GM12878 (cell line): ENCODE data around the gene EML1. TPM values are rescaled to one million over a fixed set of nuclear protein-coding genes. Genes with fewer than 3 reads are reported as not detected.

Experiments used
- ATAC-seq: fragments of 200-7000 bp; cut with Tn5 transposase; 3 replicates; pipeline ENCODE4 v1.9.1; 2020; ENCODE audit warnings: mild to moderate bottlenecking, moderate library complexity
- BruUV-seq: library from RNA; stranded (reverse); fragments of 400-500 nt; replicated peaks from 2 replicates; lab custom pipeline; 2021; lab: Mats Ljungman, UMichigan
- CTCF ChIA-PET: fragments of 300-600 bp; sonication (Branson Sonifier 250); formaldehyde crosslinking; extraction: SDS; loops from one replicate; lab custom pipeline; 2021; ENCODE audit warnings: inconsistent platforms; lab: Yijun Ruan, JAX
- POLR2A ChIA-PET: fragments of 350-600 bp; formaldehyde crosslinking; extraction: SDS; loops from one replicate; lab custom pipeline; 2021; ENCODE audit warnings: inconsistent platforms; lab: Charles Lee
- RAD21 ChIA-PET: fragments of 300-600 bp; sonication (Branson Sonifier 250); formaldehyde crosslinking; loops from one replicate; lab custom pipeline; 2023; ENCODE audit warnings: antibody characterized with exemption; ENCODE audit not compliant: unreplicated experiment; lab: Charles Lee
- SMC1A ChIA-PET: fragments of 300-600 bp; sonication (Branson Sonifier 250); formaldehyde crosslinking; loops from one replicate; lab custom pipeline; 2023; ENCODE audit not compliant: unreplicated experiment, uncharacterized antibody; lab: Charles Lee
- DNase-seq: peaks from one replicate; pipeline ENCODE4 v3.0.0-alpha.2; 2011; ENCODE audit warnings: low read depth, low spot score
- FAIRE-seq: peaks from 3 replicates; lab custom pipeline; 2011; peaks lifted over from hg19 to GRCh38; lab: Jason Lieb, UNC
- H2AFZ ChIP-seq: 2 replicates; pipeline ENCODE4 v1.6.0; 2011; ENCODE audit warnings: low read depth, low read length, control low read depth; ENCODE audit not compliant: control insufficient read depth
- H3K27ac ChIP-seq: 2 replicates; pipeline ENCODE4 v1.5.1; 2011; ENCODE audit warnings: control low read depth; ENCODE audit not compliant: control insufficient read depth, insufficient read depth
- H3K27me3 ChIP-seq, 2 experiments: replicated peaks in 1 of 2; 2 replicates each; pipeline versions ENCODE4 v1.6.0 to v1.6.1; 2011; ENCODE audit warnings: low read length in 1 of 2; ENCODE audit not compliant: control insufficient read depth in 2 of 2, insufficient read depth in 2 of 2
- H3K36me3 ChIP-seq, 2 experiments: 2 replicates each; pipeline ENCODE4 v1.5.1; 2011; ENCODE audit warnings: low read length in 1 of 2; ENCODE audit not compliant: control insufficient read depth in 2 of 2, insufficient read depth in 2 of 2
- H3K4me1 ChIP-seq: 2 replicates; pipeline ENCODE4 v1.6.1; 2011; ENCODE audit warnings: mild to moderate bottlenecking, low read length, moderate library complexity, mixed read lengths; ENCODE audit not compliant: control insufficient read depth, insufficient read depth
- H3K4me2 ChIP-seq: 2 replicates; pipeline ENCODE4 v1.6.0; 2011; ENCODE audit warnings: control low read depth; ENCODE audit not compliant: control insufficient read depth, insufficient read depth
- H3K4me3 ChIP-seq: fragments of 200-600 bp; sonication (generic); 2 replicates; pipeline ENCODE4 v1.5.1; 2016
- H3K79me2 ChIP-seq: 2 replicates; pipeline ENCODE4 v1.6.0; 2011; ENCODE audit warnings: low read length; ENCODE audit not compliant: control insufficient read depth, insufficient read depth
- H3K9ac ChIP-seq: 2 replicates; pipeline ENCODE4 v1.8.0; 2011; ENCODE audit warnings: low read length, control low read depth, mixed read lengths; ENCODE audit not compliant: control insufficient read depth, insufficient read depth
- H3K9me3 ChIP-seq: replicated peaks from 3 replicates; pipeline ENCODE4 v1.5.1; 2011; ENCODE audit warnings: mild to moderate bottlenecking, low read length; ENCODE audit not compliant: control insufficient read depth, insufficient read depth
- H4K20me1 ChIP-seq: 2 replicates; pipeline ENCODE4 v1.6.0; 2011; ENCODE audit not compliant: control insufficient read depth, insufficient read depth
- IKZF2 ChIP-seq, 2 experiments: fragments of 450-650 bp; IDR thresholded peaks; 2 replicates each; pipeline ENCODE4 v1.6.1; 2017; ENCODE audit warnings: mild to moderate bottlenecking in 2 of 2, moderate library complexity in 2 of 2
- KDM1A ChIP-seq: fragments of 200-600 bp; sonication (generic); IDR thresholded peaks from 2 replicates; pipeline ENCODE4 v1.6.1; 2016; ENCODE audit warnings: borderline replicate concordance
- NFYB ChIP-seq: IDR thresholded peaks from 2 replicates; pipeline ENCODE4 v1.6.1; 2011; ENCODE audit warnings: low read depth, mild to moderate bottlenecking, low read length, improper control_type of control experiment, moderate library complexity; ENCODE audit not compliant: insufficient read depth
- NR2F1 ChIP-seq: fragments of 450-650 bp; conservative IDR thresholded peaks from 2 replicates; pipeline ENCODE4 v1.6.1; 2017; ENCODE audit warnings: mild to moderate bottlenecking
- PAX8 ChIP-seq: fragments of 450-650 bp; IDR thresholded peaks from 2 replicates; pipeline ENCODE4 v1.6.1; 2017; ENCODE audit warnings: mild to moderate bottlenecking, moderate library complexity
- PBX3 ChIP-seq: IDR thresholded peaks from 2 replicates; pipeline ENCODE4 v1.6.1; 2011; ENCODE audit warnings: mild to moderate bottlenecking, low read depth, low read length, moderate library complexity; ENCODE audit not compliant: insufficient replicate concordance
- WGBS: methylation state at CpG from one replicate; pipeline ENCODE4 v1.1.6; 2016; ENCODE audit warnings: low lambda C conversion rate; ENCODE audit not compliant: insufficient replicate concordance, insufficient coverage; ENCODE audit errors: missing lambda C conversion rate; 5-methylcytosine and 5-hydroxymethylcytosine counted together
- in situ Hi-C: fragments of 300-500 bp; cut with MboI; formaldehyde crosslinking; loops from 9 replicates; pipeline ENCODE4 v1.14.3; 2018; ENCODE audit warnings: mixed read lengths
- intact Hi-C: fragments of 100-400 bp; cut with micrococcal nuclease; formaldehyde crosslinking; loops from one replicate; pipeline ENCODE4 v1.14.2; 2022; ENCODE audit not compliant: unreplicated experiment
- polyA plus RNA-seq, 11 experiments: library from polyadenylated mRNA; depleted of rRNA in 4 of 11; unstranded in 6 of 11; stranded (reverse) in 5 of 11; fragments of >200 nt; fragmentation: Nextera tagmentation in 4 of 11; fragmentation: Illumina TruSeq in 1 of 11; extraction: Ambion mirVana in 4 of 11; extraction: Trizol in 1 of 11; gene quantifications; 1 replicate in 1 of 11; 2 replicates in 10 of 11; pipeline versions ENCODE4 v1.2.1 to v1.2.3, GENCODE V29; 2011 to 2016; ENCODE audit warnings: inconsistent platforms in 2 of 11, missing spikeins in 2 of 11, low read depth in 1 of 11
- total RNA-seq, 4 experiments: library from RNA; depleted of rRNA in 3 of 4; stranded (reverse); fragments of >200 nt in 3 of 4; fragmentation: Illumina TruSeq in 1 of 4; extraction: Trizol in 1 of 4; gene quantifications; 2 replicates each; pipeline versions ENCODE4 v1.2.1 to v1.2.3, GENCODE V29; 2013 to 2021
- TF ChIP-seq, protein P1 (sequence below): fragments of 450-650 bp; IDR thresholded peaks from 2 replicates; pipeline ENCODE4 v1.6.1; 2017; ENCODE audit warnings: low read depth, mild to moderate bottlenecking, moderate library complexity
- TF ChIP-seq, protein P2 (sequence below): fragments of 450-650 bp; formaldehyde crosslinking; IDR thresholded peaks from 2 replicates; pipeline ENCODE4 v1.4.0; 2022; ENCODE audit warnings: mild to moderate bottlenecking, moderate library complexity

The EML1 gene
- total and polyA plus RNA-seq, 10 of the 15 experiments (the other 5 are each of a cell fraction or from before 2014, with no cell fraction given) = 0.05 to 3.4 (median 0.11) TPM; not detected in 3

- TF ChIP-seq NR2F1 (no peak), IKZF2 (IDR thresholded peaks at IDR 0.05) (no peak)
- TF ChIP-seq, protein P1, sequence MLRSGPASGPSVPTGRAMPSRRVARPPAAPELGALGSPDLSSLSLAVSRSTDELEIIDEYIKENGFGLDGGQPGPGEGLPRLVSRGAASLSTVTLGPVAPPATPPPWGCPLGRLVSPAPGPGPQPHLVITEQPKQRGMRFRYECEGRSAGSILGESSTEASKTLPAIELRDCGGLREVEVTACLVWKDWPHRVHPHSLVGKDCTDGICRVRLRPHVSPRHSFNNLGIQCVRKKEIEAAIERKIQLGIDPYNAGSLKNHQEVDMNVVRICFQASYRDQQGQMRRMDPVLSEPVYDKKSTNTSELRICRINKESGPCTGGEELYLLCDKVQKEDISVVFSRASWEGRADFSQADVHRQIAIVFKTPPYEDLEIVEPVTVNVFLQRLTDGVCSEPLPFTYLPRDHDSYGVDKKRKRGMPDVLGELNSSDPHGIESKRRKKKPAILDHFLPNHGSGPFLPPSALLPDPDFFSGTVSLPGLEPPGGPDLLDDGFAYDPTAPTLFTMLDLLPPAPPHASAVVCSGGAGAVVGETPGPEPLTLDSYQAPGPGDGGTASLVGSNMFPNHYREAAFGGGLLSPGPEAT = no peak
These were observed 8.7 kb upstream of the EML1 start (continued) for GRCh38 chr14:99784508-99784907.

- intact Hi-C loops = no loop called here
- H3K36me3 ChIP-seq = no peaks in the 10 kb centered on the region
- H3K4me1 ChIP-seq = no peaks in the 10 kb centered on the region; the same call in 1 of the 2 replicates
- H3K9ac ChIP-seq = no peak overlapping the region
- SMC1A ChIA-PET = no interaction called here
- H3K4me2 ChIP-seq = no peak overlapping the region
- no peaks in the 10 kb centered on the region; a peak in 1 of 4 replicates for H3K27me3 ChIP-seq
- CTCF ChIA-PET = no interaction called here
- ATAC-seq = no peak
- FAIRE-seq = no peak
- H3K27ac ChIP-seq = no peak overlapping the region
- RAD21 ChIA-PET = no interaction called here
- TF ChIP-seq, protein P2, sequence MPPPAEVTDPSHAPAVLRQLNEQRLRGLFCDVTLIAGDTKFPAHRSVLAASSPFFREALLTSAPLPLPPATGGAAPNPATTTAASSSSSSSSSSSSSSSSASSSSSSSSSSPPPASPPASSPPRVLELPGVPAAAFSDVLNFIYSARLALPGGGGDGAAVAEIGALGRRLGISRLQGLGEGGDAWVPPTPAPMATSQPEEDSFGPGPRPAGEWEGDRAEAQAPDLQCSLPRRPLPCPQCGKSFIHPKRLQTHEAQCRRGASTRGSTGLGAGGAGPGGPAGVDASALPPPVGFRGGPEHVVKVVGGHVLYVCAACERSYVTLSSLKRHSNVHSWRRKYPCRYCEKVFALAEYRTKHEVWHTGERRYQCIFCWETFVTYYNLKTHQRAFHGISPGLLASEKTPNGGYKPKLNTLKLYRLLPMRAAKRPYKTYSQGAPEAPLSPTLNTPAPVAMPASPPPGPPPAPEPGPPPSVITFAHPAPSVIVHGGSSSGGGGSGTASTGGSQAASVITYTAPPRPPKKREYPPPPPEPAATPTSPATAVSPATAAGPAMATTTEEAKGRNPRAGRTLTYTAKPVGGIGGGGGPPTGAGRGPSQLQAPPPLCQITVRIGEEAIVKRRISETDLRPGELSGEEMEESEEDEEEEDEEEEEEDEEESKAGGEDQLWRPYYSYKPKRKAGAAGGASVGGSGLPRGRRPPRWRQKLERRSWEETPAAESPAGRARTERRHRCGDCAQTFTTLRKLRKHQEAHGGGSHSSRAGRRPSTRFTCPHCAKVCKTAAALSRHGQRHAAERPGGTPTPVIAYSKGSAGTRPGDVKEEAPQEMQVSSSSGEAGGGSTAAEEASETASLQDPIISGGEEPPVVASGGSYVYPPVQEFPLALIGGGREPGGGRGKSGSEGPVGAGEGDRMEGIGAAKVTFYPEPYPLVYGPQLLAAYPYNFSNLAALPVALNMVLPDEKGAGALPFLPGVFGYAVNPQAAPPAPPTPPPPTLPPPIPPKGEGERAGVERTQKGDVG = no peak
- TF ChIP-seq KDM1A = no peak
- TF ChIP-seq PAX8 = no peak
- no peak for TF ChIP-seq PBX3
- TF ChIP-seq NFYB = no peak
- H3K4me3 ChIP-seq = no peak overlapping the region
- no TSS peak for BruUV-seq
- H3K79me2 ChIP-seq = no peaks in the 10 kb centered on the region
- POLR2A ChIA-PET = no interaction called here
- DNase-seq = no peak
- H4K20me1 ChIP-seq = no peaks in the 10 kb centered on the region
- in situ Hi-C loops = no loop called here
- WGBS = 29% methylated on average over 9 of the region's 9 CpGs
- H2AFZ ChIP-seq = no peak overlapping the region
- H3K9me3 ChIP-seq = no peaks in the 10 kb centered on the region
These were observed 7.8 kb upstream of the EML1 start for GRCh38 chr14:99785426-99785825.
